ENCODE results near the gene GPRIN1.
"Not testable (repeated sequence)": the region's sequence is repeated elsewhere in the genome, so short reads cannot be mapped to it uniquely, and the experiment has no call there.

The GPRIN1 gene

GRCh38 chr5:176565760-176566288 lies 44.1 kb downstream of the GPRIN1 start:
- no peak for DNase-seq

- DNase-seq, result no peak
These were observed 46.0 kb downstream of the GPRIN1 start for GRCh38 chr5:176564002-176564401.

- DNase-seq, result no peak
These were observed 47.8 kb downstream of the GPRIN1 start for GRCh38 chr5:176562189-176562588.

GRCh38 chr5:176561259-176561658 lies 48.7 kb downstream of the GPRIN1 start:
- no peak for DNase-seq

- no peak for DNase-seq
These were observed 49.6 kb downstream of the GPRIN1 start for GRCh38 chr5:176560364-176560763.

- no peak for DNase-seq
These were observed 50.3 kb downstream of the GPRIN1 start for GRCh38 chr5:176559683-176560082.

GRCh38 chr5:176557846-176558245 lies 52.1 kb downstream of the GPRIN1 start:
- DNase-seq, result no peak

- no peak for DNase-seq
These were observed 56.5 kb downstream of the GPRIN1 start for GRCh38 chr5:176553260-176554085.

GRCh38 chr5:176552332-176552869 lies 57.6 kb downstream of the GPRIN1 start:
- no peak for DNase-seq

- DNase-seq, result not testable (repeated sequence)
These were observed 59.0 kb downstream of the GPRIN1 start for GRCh38 chr5:176550937-176551336.

GRCh38 chr5:176550275-176550831 lies 59.6 kb downstream of the GPRIN1 start:
- no peak for DNase-seq

- DNase-seq, result no peak
These were observed 60.1 kb downstream of the GPRIN1 start for GRCh38 chr5:176549871-176550270.

GRCh38 chr5:176548967-176549444 lies 61.0 kb downstream of the GPRIN1 start, which contains the start of gene CDHR2:
Gene CDHR2 (plus strand): TSS chr5:176549342. CDS start chr5:176565353, 16,011 bp downstream.
- no peak for DNase-seq

- DNase-seq, result no peak
These were observed 62.2 kb downstream of the GPRIN1 start for GRCh38 chr5:176547802-176548201.

Data from NCI-H2081 treated with DMSO at 0.1 percent for 48 hours (cell line).